GM12878 (cell line): ENCODE data around the gene MAD2L2. TPM values are rescaled to one million over a fixed set of nuclear protein-coding genes. Genes with fewer than 3 reads are reported as not detected.
A peak's percentile ranks its signal among the peaks of the same experiment; 100 is the strongest.

Source experiments
- ATAC-seq: fragments of 200-7000 bp; cut with Tn5 transposase; 3 replicates; pipeline ENCODE4 v1.9.1; 2020; ENCODE audit warnings: mild to moderate bottlenecking, moderate library complexity
- BruUV-seq: library from RNA; stranded (reverse); fragments of 400-500 nt; replicated peaks from 2 replicates; lab custom pipeline; 2021; lab: Mats Ljungman, UMichigan
- CTCF ChIA-PET: fragments of 300-600 bp; sonication (Branson Sonifier 250); formaldehyde crosslinking; extraction: SDS; loops from one replicate; lab custom pipeline; 2021; ENCODE audit warnings: inconsistent platforms; lab: Yijun Ruan, JAX
- POLR2A ChIA-PET: fragments of 350-600 bp; formaldehyde crosslinking; extraction: SDS; loops from one replicate; lab custom pipeline; 2021; ENCODE audit warnings: inconsistent platforms; lab: Charles Lee
- RAD21 ChIA-PET: fragments of 300-600 bp; sonication (Branson Sonifier 250); formaldehyde crosslinking; loops from one replicate; lab custom pipeline; 2023; ENCODE audit warnings: antibody characterized with exemption; ENCODE audit not compliant: unreplicated experiment; lab: Charles Lee
- SMC1A ChIA-PET: fragments of 300-600 bp; sonication (Branson Sonifier 250); formaldehyde crosslinking; loops from one replicate; lab custom pipeline; 2023; ENCODE audit not compliant: unreplicated experiment, uncharacterized antibody; lab: Charles Lee
- DNase-seq: peaks from one replicate; pipeline ENCODE4 v3.0.0-alpha.2; 2011; ENCODE audit warnings: low read depth, low spot score
- FAIRE-seq: peaks from 3 replicates; lab custom pipeline; 2011; peaks lifted over from hg19 to GRCh38; lab: Jason Lieb, UNC
- H2AFZ ChIP-seq: 2 replicates; pipeline ENCODE4 v1.6.0; 2011; ENCODE audit warnings: low read depth, low read length, control low read depth; ENCODE audit not compliant: control insufficient read depth
- H3K27ac ChIP-seq: 2 replicates; pipeline ENCODE4 v1.5.1; 2011; ENCODE audit warnings: control low read depth; ENCODE audit not compliant: control insufficient read depth, insufficient read depth
- H3K27me3 ChIP-seq, 2 experiments: replicated peaks in 1 of 2; 2 replicates each; pipeline versions ENCODE4 v1.6.0 to v1.6.1; 2011; ENCODE audit warnings: low read length in 1 of 2; ENCODE audit not compliant: control insufficient read depth in 2 of 2, insufficient read depth in 2 of 2
- H3K36me3 ChIP-seq, 2 experiments: 2 replicates each; pipeline ENCODE4 v1.5.1; 2011; ENCODE audit warnings: low read length in 1 of 2; ENCODE audit not compliant: control insufficient read depth in 2 of 2, insufficient read depth in 2 of 2
- H3K4me1 ChIP-seq: 2 replicates; pipeline ENCODE4 v1.6.1; 2011; ENCODE audit warnings: mild to moderate bottlenecking, low read length, moderate library complexity, mixed read lengths; ENCODE audit not compliant: control insufficient read depth, insufficient read depth
- H3K4me2 ChIP-seq: 2 replicates; pipeline ENCODE4 v1.6.0; 2011; ENCODE audit warnings: control low read depth; ENCODE audit not compliant: control insufficient read depth, insufficient read depth
- H3K4me3 ChIP-seq: fragments of 200-600 bp; sonication (generic); 2 replicates; pipeline ENCODE4 v1.5.1; 2016
- H3K79me2 ChIP-seq: 2 replicates; pipeline ENCODE4 v1.6.0; 2011; ENCODE audit warnings: low read length; ENCODE audit not compliant: control insufficient read depth, insufficient read depth
- H3K9ac ChIP-seq: 2 replicates; pipeline ENCODE4 v1.8.0; 2011; ENCODE audit warnings: low read length, control low read depth, mixed read lengths; ENCODE audit not compliant: control insufficient read depth, insufficient read depth
- H3K9me3 ChIP-seq: replicated peaks from 3 replicates; pipeline ENCODE4 v1.5.1; 2011; ENCODE audit warnings: mild to moderate bottlenecking, low read length; ENCODE audit not compliant: control insufficient read depth, insufficient read depth
- H4K20me1 ChIP-seq: 2 replicates; pipeline ENCODE4 v1.6.0; 2011; ENCODE audit not compliant: control insufficient read depth, insufficient read depth
- LARP7 ChIP-seq: fragments of 450-650 bp; IDR thresholded peaks from 2 replicates; pipeline ENCODE4 v1.6.1; 2017; ENCODE audit warnings: mild to moderate bottlenecking
- PKNOX1 ChIP-seq: fragments of 450-650 bp; IDR thresholded peaks from 2 replicates; pipeline ENCODE4 v1.6.1; 2016; ENCODE audit warnings: mild to moderate bottlenecking
- SUZ12 ChIP-seq: fragments of 200-600 bp; sonication (generic); IDR thresholded peaks from one replicate; pipeline ENCODE4 v1.6.1; 2018; ENCODE audit warnings: antibody characterized with exemption, mild to moderate bottlenecking; ENCODE audit not compliant: unreplicated experiment
- YBX1 ChIP-seq: fragments of 450-650 bp; IDR thresholded peaks from 2 replicates; pipeline ENCODE4 v1.6.1; 2016; ENCODE audit warnings: antibody characterized with exemption
- WGBS: methylation state at CpG from one replicate; pipeline ENCODE4 v1.1.6; 2016; ENCODE audit warnings: low lambda C conversion rate; ENCODE audit not compliant: insufficient replicate concordance, insufficient coverage; ENCODE audit errors: missing lambda C conversion rate; 5-methylcytosine and 5-hydroxymethylcytosine counted together
- in situ Hi-C: fragments of 300-500 bp; cut with MboI; formaldehyde crosslinking; loops from 9 replicates; pipeline ENCODE4 v1.14.3; 2018; ENCODE audit warnings: mixed read lengths
- intact Hi-C: fragments of 100-400 bp; cut with micrococcal nuclease; formaldehyde crosslinking; loops from one replicate; pipeline ENCODE4 v1.14.2; 2022; ENCODE audit not compliant: unreplicated experiment
- polyA plus RNA-seq, 11 experiments: library from polyadenylated mRNA; depleted of rRNA in 4 of 11; unstranded in 6 of 11; stranded (reverse) in 5 of 11; fragments of >200 nt; fragmentation: Nextera tagmentation in 4 of 11; fragmentation: Illumina TruSeq in 1 of 11; extraction: Ambion mirVana in 4 of 11; extraction: Trizol in 1 of 11; gene quantifications; 1 replicate in 1 of 11; 2 replicates in 10 of 11; pipeline versions ENCODE4 v1.2.1 to v1.2.3, GENCODE V29; 2011 to 2016; ENCODE audit warnings: inconsistent platforms in 2 of 11, missing spikeins in 2 of 11, low read depth in 1 of 11
- total RNA-seq, 4 experiments: library from RNA; depleted of rRNA in 3 of 4; stranded (reverse); fragments of >200 nt in 3 of 4; fragmentation: Illumina TruSeq in 1 of 4; extraction: Trizol in 1 of 4; gene quantifications; 2 replicates each; pipeline versions ENCODE4 v1.2.1 to v1.2.3, GENCODE V29; 2013 to 2021
- TF ChIP-seq, protein P1 (sequence below): IDR thresholded peaks from 2 replicates; pipeline ENCODE4 v1.6.1; 2012; ENCODE audit warnings: low read depth, low read length, improper control_type of control experiment

MAD2L2 gene
- total and polyA plus RNA-seq, 10 of the 15 experiments (the other 5 are each of a cell fraction or from before 2014, with no cell fraction given), result 3.5 to 95.0 (median 53.2) TPM

DNA sequence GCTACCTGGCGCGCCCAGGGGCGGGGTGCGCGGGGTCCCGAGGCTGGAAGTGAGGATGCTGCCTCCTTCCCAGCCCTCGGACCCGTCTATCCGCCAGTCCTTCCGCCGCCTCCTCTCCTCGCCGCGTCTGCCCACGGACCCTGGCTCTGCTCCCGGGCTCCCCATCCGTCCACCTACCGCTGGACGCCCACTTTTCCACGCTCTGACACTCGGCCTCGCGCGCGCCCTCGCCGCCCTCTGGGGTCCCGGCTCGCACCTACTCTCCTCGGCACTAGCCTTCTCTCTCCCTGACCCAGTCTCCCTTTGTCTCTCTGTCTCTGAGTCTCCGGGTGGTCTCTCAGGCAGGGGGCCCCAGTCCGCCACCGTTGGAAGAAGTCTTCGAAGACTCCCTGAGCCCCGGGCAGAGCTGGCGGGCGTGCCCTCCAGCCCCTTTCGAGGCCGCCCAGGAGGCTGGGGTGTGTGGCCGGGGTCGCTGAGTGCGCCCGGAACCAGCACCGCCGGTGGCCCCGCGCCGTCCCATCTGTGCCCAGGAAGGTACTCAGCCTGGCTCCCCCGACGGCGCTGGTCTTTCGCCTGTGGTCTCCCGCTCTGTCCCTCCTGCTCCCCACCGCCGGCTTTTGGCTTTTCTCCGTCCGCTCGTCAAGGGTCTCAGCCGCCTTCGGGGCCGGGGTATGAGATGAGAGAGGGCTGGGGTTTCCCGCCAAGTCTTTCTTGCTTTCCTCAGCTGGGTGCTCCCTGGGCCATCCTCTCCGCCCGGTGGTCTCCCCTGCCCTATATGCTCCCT is 11.2 kb upstream of the MAD2L2 start:
- ChIA-PET POLR2A (interaction anchor here (0.5 kb wide), 1 partner anchor 23 kb away, joined by 3 read pairs; no protein-coding TSS in a partner anchor), CTCF (no interaction called here), SMC1A (no interaction called here), RAD21 (no interaction called here)
- no peak overlapping the region for H3K4me3 ChIP-seq
- H3K9me3 ChIP-seq, result no peaks in the 10 kb centered on the region
- H3K27me3 ChIP-seq, result peaks cover 9 to 16% of the 10 kb centered on the region in 2 experiments; a peak in 3 of 4 replicates
- no peaks in the 10 kb centered on the region; the same call in 1 of the 2 replicates for H4K20me1 ChIP-seq
- H3K9ac ChIP-seq, result no peak overlapping the region
- intact Hi-C loops (no loop called here), in situ Hi-C loops (no loop called here)
- H3K27ac ChIP-seq, result no peak overlapping the region
- no peaks in the 10 kb centered on the region for H3K36me3 ChIP-seq
- no peaks in the 10 kb centered on the region for H3K79me2 ChIP-seq
- ATAC-seq, result no peak
- FAIRE-seq, result no peak
- no peak overlapping the region for H2AFZ ChIP-seq
- no TSS peak for BruUV-seq
- TF ChIP-seq, protein P1, sequence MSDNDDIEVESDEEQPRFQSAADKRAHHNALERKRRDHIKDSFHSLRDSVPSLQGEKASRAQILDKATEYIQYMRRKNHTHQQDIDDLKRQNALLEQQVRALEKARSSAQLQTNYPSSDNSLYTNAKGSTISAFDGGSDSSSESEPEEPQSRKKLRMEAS, result no peak
- TF ChIP-seq LARP7 (no peak), YBX1 (no peak), SUZ12 (peak; percentile 54), PKNOX1 (no peak)
- no peaks in the 10 kb centered on the region for H3K4me1 ChIP-seq
- no peak overlapping the region for H3K4me2 ChIP-seq
- WGBS, result 13% methylated on average over 62 of the region's 64 CpGs
- no peak for DNase-seq
